ENCODE data around the gene SLFN14. TPM values are rescaled to one million over a fixed set of nuclear protein-coding genes. Genes with fewer than 3 reads are reported as not detected.
A peak's percentile ranks its signal among the peaks of the same experiment; 100 is the strongest.

The SLFN14 gene
- total and polyA plus RNA-seq, 2 of the 4 experiments (the other 2 are of a cell fraction): not detected

GRCh38 chr17:35578929-35579432 lies 18.4 kb upstream of the SLFN14 start:
- Histone ChIP-seq H2AK5ac (ENCODE audit: low read depth, low read length) (peak overlapping the region; percentile 47; the same call in 1 of the 2 replicates), H3K4me1 (ENCODE audit: control insufficient read depth, insufficient read depth, low read length) (peaks cover 2% of the 10 kb centered on the region), H3K9me1 (ENCODE audit: insufficient read depth, low read length) (peaks cover 8% of the 10 kb centered on the region; the same call in 1 of the 2 replicates), H3K27me3 (ENCODE audit: control insufficient read depth, insufficient read depth, low read length) (no peaks in the 10 kb centered on the region), H3K56ac (ENCODE audit: extremely low read depth, insufficient read depth, low read length) (peak overlapping the region; percentile 65), H3K4me2 (ENCODE audit: low read depth, low read length) (peak overlapping the region; percentile 99), H3K79me1 (ENCODE audit: low read depth in 1 of 2, low read length in 2 of 2) (peaks cover 19 to 28% of the 10 kb centered on the region in 2 experiments; a peak in 3 of 4 replicates), H2BK15ac (ENCODE audit: low read depth, low read length) (no peak overlapping the region), H3K36me3 (ENCODE audit: control insufficient read depth, insufficient read depth, low read length) (peaks cover 4% of the 10 kb centered on the region), H2BK5ac (ENCODE audit: low read depth, low read length, poor library complexity, severe bottlenecking) (peak overlapping the region; percentile 75), H3K4me3 (ENCODE audit: insufficient read depth, low read depth, low read length) (peak overlapping the region; percentile 79), H2BK20ac (ENCODE audit: low read depth, low read length) (no peak overlapping the region), H4K20me1 (ENCODE audit: insufficient read depth, low read length) (no peaks in the 10 kb centered on the region), H4K5ac (ENCODE audit: low read depth, low read length) (peak overlapping the region; percentile 88), H3K9me3 (ENCODE audit: control insufficient read depth, insufficient read depth, low read length) (no peaks in the 10 kb centered on the region), H3K9ac (ENCODE audit: low read depth, low read length) (peak overlapping the region; percentile 88), H4K91ac (ENCODE audit: insufficient read depth, low read depth, low read length) (peak overlapping the region; percentile 70), H2AK9ac (replicated peaks; ENCODE audit: low read depth, low read length, poor library complexity) (peak overlapping the region; percentile 71), H2BK120ac (ENCODE audit: low read depth, low read length) (peak overlapping the region; percentile 23; the same call in 1 of the 2 replicates), H3K4ac (ENCODE audit: low read depth, low read length) (peak overlapping the region; percentile 84), H3K18ac (ENCODE audit: low read depth, low read length) (peak overlapping the region; percentile 56), H4K8ac (ENCODE audit: low read depth in 2 of 2, low read length in 2 of 2) (peak overlapping the region; percentile 94 to 95), H3K23ac (ENCODE audit: low read depth, low read length) (peak overlapping the region; percentile 91), H2AFZ (replicated peaks; ENCODE audit: low read length, poor library complexity) (peak overlapping the region; percentile 98), H3K14ac (replicated peaks; ENCODE audit: low read depth, low read length) (peak overlapping the region; percentile 84), H3K27ac (ENCODE audit: insufficient read depth, low read length) (peak overlapping the region; percentile 83)
- DNase-seq (no peak), ATAC-seq (ENCODE audit: low read depth) (no peak)
- no peak for TF ChIP-seq USF2 (IDR thresholded peaks at IDR 0.05; ENCODE audit: low read depth, low read length)
- dilution Hi-C loops (cut with HindIII; ENCODE audit: low sequenced_read_pairs, unreplicated experiment) (no loop called here), intact Hi-C loops (cut with micrococcal nuclease) (loop anchor here (1.0 kb wide), 1 partner anchor 11 kb away; no protein-coding TSS in a partner anchor), in situ Hi-C loops (cut with MboI; ENCODE audit: low sequenced_read_pairs) (loop anchor here (25.0 kb wide), 1 partner anchor 592 kb away; the partner anchor contains the start of gene LIG3)
- TSS peak; percentile 76 for BruUV-seq (replicated peaks)
- ChIA-PET POLR2A (ENCODE audit: unreplicated experiment) (interaction anchor here (1.0 to 1.3 kb wide), 3 partner anchors 8 to 11 kb away, joined by 3 to 6 read pairs (median 5); partner anchors contain the start of gene AP2B1), CTCF (interaction anchor here (1.4 kb wide), 1 partner anchor 10 kb away, joined by 6 read pairs; no protein-coding TSS in a partner anchor)
- WGBS, 2 experiments (ENCODE audit: extremely low coverage in 2 of 2, insufficient read length in 1 of 2): 0% methylated on average over 1 of the region's 11 CpGs; no CpG with 5 or more reads in 1 of the 2 experiments

Data from IMR-90 (cell line).